Measurements from ENCODE around the gene B4GALNT2.

DNA sequence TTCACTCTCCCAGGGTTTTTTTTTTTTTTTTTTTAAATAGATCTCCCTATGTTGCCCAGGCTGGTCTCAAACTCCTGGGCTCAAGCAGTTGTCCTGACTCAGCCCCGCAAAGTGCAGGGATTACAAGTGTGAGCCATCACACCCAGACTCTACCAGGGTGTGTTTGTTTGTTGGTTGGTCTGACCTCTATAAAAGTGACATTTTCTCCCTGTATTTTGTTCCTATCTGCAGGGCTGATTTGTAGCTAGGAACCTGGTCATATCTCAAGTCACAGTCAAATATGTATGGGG is 46.3 kb upstream of the B4GALNT2 start:
- no peak for TF ChIP-seq CTCF (IDR thresholded peaks at IDR 0.05)
- no peak for TF ChIP-seq POLR2A (IDR thresholded peaks at IDR 0.05)

Data from right lobe of liver (tissue), 4 donors.